GM12878 (cell line): Measurements from ENCODE around the gene SMPD3. TPM values are rescaled to one million over a fixed set of nuclear protein-coding genes. Genes with fewer than 3 reads are reported as not detected.

Source experiments
- ATAC-seq: fragments of 200-7000 bp; cut with Tn5 transposase; 3 replicates; pipeline ENCODE4 v1.9.1; 2020; ENCODE audit warnings: mild to moderate bottlenecking, moderate library complexity
- BruUV-seq: library from RNA; stranded (reverse); fragments of 400-500 nt; replicated peaks from 2 replicates; lab custom pipeline; 2021; lab: Mats Ljungman, UMichigan
- CTCF ChIA-PET: fragments of 300-600 bp; sonication (Branson Sonifier 250); formaldehyde crosslinking; extraction: SDS; loops from one replicate; lab custom pipeline; 2021; ENCODE audit warnings: inconsistent platforms; lab: Yijun Ruan, JAX
- POLR2A ChIA-PET: fragments of 350-600 bp; formaldehyde crosslinking; extraction: SDS; loops from one replicate; lab custom pipeline; 2021; ENCODE audit warnings: inconsistent platforms; lab: Charles Lee
- RAD21 ChIA-PET: fragments of 300-600 bp; sonication (Branson Sonifier 250); formaldehyde crosslinking; loops from one replicate; lab custom pipeline; 2023; ENCODE audit warnings: antibody characterized with exemption; ENCODE audit not compliant: unreplicated experiment; lab: Charles Lee
- SMC1A ChIA-PET: fragments of 300-600 bp; sonication (Branson Sonifier 250); formaldehyde crosslinking; loops from one replicate; lab custom pipeline; 2023; ENCODE audit not compliant: unreplicated experiment, uncharacterized antibody; lab: Charles Lee
- DNase-seq: peaks from one replicate; pipeline ENCODE4 v3.0.0-alpha.2; 2011; ENCODE audit warnings: low read depth, low spot score
- FAIRE-seq: peaks from 3 replicates; lab custom pipeline; 2011; peaks lifted over from hg19 to GRCh38; lab: Jason Lieb, UNC
- H2AFZ ChIP-seq: 2 replicates; pipeline ENCODE4 v1.6.0; 2011; ENCODE audit warnings: low read depth, low read length, control low read depth; ENCODE audit not compliant: control insufficient read depth
- H3K27ac ChIP-seq: 2 replicates; pipeline ENCODE4 v1.5.1; 2011; ENCODE audit warnings: control low read depth; ENCODE audit not compliant: control insufficient read depth, insufficient read depth
- H3K27me3 ChIP-seq, 2 experiments: replicated peaks in 1 of 2; 2 replicates each; pipeline versions ENCODE4 v1.6.0 to v1.6.1; 2011; ENCODE audit warnings: low read length in 1 of 2; ENCODE audit not compliant: control insufficient read depth in 2 of 2, insufficient read depth in 2 of 2
- H3K36me3 ChIP-seq, 2 experiments: 2 replicates each; pipeline ENCODE4 v1.5.1; 2011; ENCODE audit warnings: low read length in 1 of 2; ENCODE audit not compliant: control insufficient read depth in 2 of 2, insufficient read depth in 2 of 2
- H3K4me1 ChIP-seq: 2 replicates; pipeline ENCODE4 v1.6.1; 2011; ENCODE audit warnings: mild to moderate bottlenecking, low read length, moderate library complexity, mixed read lengths; ENCODE audit not compliant: control insufficient read depth, insufficient read depth
- H3K4me2 ChIP-seq: 2 replicates; pipeline ENCODE4 v1.6.0; 2011; ENCODE audit warnings: control low read depth; ENCODE audit not compliant: control insufficient read depth, insufficient read depth
- H3K4me3 ChIP-seq: fragments of 200-600 bp; sonication (generic); 2 replicates; pipeline ENCODE4 v1.5.1; 2016
- H3K79me2 ChIP-seq: 2 replicates; pipeline ENCODE4 v1.6.0; 2011; ENCODE audit warnings: low read length; ENCODE audit not compliant: control insufficient read depth, insufficient read depth
- H3K9ac ChIP-seq: 2 replicates; pipeline ENCODE4 v1.8.0; 2011; ENCODE audit warnings: low read length, control low read depth, mixed read lengths; ENCODE audit not compliant: control insufficient read depth, insufficient read depth
- H3K9me3 ChIP-seq: replicated peaks from 3 replicates; pipeline ENCODE4 v1.5.1; 2011; ENCODE audit warnings: mild to moderate bottlenecking, low read length; ENCODE audit not compliant: control insufficient read depth, insufficient read depth
- H4K20me1 ChIP-seq: 2 replicates; pipeline ENCODE4 v1.6.0; 2011; ENCODE audit not compliant: control insufficient read depth, insufficient read depth
- CHD2 ChIP-seq: IDR thresholded peaks from 2 replicates; pipeline ENCODE4 v1.6.1; 2011; ENCODE audit warnings: low read depth, low read length, improper control_type of control experiment, borderline replicate concordance
- JUND ChIP-seq: IDR thresholded peaks from 2 replicates; pipeline ENCODE4 v1.6.1; 2012; ENCODE audit warnings: low read depth, mild to moderate bottlenecking, low read length, improper control_type of control experiment, moderate library complexity
- KDM1A ChIP-seq: fragments of 200-600 bp; sonication (generic); IDR thresholded peaks from 2 replicates; pipeline ENCODE4 v1.6.1; 2016; ENCODE audit warnings: borderline replicate concordance
- MXI1 ChIP-seq: fragments of 150-350 bp; IDR thresholded peaks from 2 replicates; pipeline ENCODE4 v1.6.1; 2011; ENCODE audit warnings: low read depth, mild to moderate bottlenecking, inconsistent platforms, low read length, improper control_type of control experiment
- NFIC ChIP-seq: IDR thresholded peaks from 2 replicates; pipeline ENCODE4 v1.6.1; 2012; ENCODE audit warnings: low read depth, mild to moderate bottlenecking, inconsistent platforms, low read length, moderate library complexity
- RAD21 ChIP-seq: IDR thresholded peaks from 2 replicates; pipeline ENCODE4 v1.6.1; 2011; ENCODE audit warnings: mild to moderate bottlenecking, low read depth, low read length, moderate library complexity; ENCODE audit not compliant: insufficient read depth
- TAF1 ChIP-seq: IDR thresholded peaks from 2 replicates; pipeline ENCODE4 v1.6.1; 2011; ENCODE audit warnings: mild to moderate bottlenecking, low read depth, low read length, borderline replicate concordance
- WGBS: methylation state at CpG from one replicate; pipeline ENCODE4 v1.1.6; 2016; ENCODE audit warnings: low lambda C conversion rate; ENCODE audit not compliant: insufficient replicate concordance, insufficient coverage; ENCODE audit errors: missing lambda C conversion rate; 5-methylcytosine and 5-hydroxymethylcytosine counted together
- in situ Hi-C: fragments of 300-500 bp; cut with MboI; formaldehyde crosslinking; loops from 9 replicates; pipeline ENCODE4 v1.14.3; 2018; ENCODE audit warnings: mixed read lengths
- intact Hi-C: fragments of 100-400 bp; cut with micrococcal nuclease; formaldehyde crosslinking; loops from one replicate; pipeline ENCODE4 v1.14.2; 2022; ENCODE audit not compliant: unreplicated experiment
- polyA plus RNA-seq, 11 experiments: library from polyadenylated mRNA; depleted of rRNA in 4 of 11; unstranded in 6 of 11; stranded (reverse) in 5 of 11; fragments of >200 nt; fragmentation: Nextera tagmentation in 4 of 11; fragmentation: Illumina TruSeq in 1 of 11; extraction: Ambion mirVana in 4 of 11; extraction: Trizol in 1 of 11; gene quantifications; 1 replicate in 1 of 11; 2 replicates in 10 of 11; pipeline versions ENCODE4 v1.2.1 to v1.2.3, GENCODE V29; 2011 to 2016; ENCODE audit warnings: inconsistent platforms in 2 of 11, missing spikeins in 2 of 11, low read depth in 1 of 11
- total RNA-seq, 4 experiments: library from RNA; depleted of rRNA in 3 of 4; stranded (reverse); fragments of >200 nt in 3 of 4; fragmentation: Illumina TruSeq in 1 of 4; extraction: Trizol in 1 of 4; gene quantifications; 2 replicates each; pipeline versions ENCODE4 v1.2.1 to v1.2.3, GENCODE V29; 2013 to 2021
- TF ChIP-seq, protein P1 (sequence below): fragments of 450-650 bp; IDR thresholded peaks from 2 replicates; pipeline ENCODE4 v1.6.1; 2017; ENCODE audit warnings: mild to moderate bottlenecking, moderate library complexity
- TF ChIP-seq, protein P2 (sequence below): IDR thresholded peaks from 2 replicates; pipeline ENCODE4 v1.6.1; 2012; ENCODE audit warnings: low read depth, low read length, improper control_type of control experiment

SMPD3 gene
- total and polyA plus RNA-seq, 10 of the 15 experiments (the other 5 are each of a cell fraction or from before 2014, with no cell fraction given) = 0.04 to 2.0 (median 1.2) TPM

DNA sequence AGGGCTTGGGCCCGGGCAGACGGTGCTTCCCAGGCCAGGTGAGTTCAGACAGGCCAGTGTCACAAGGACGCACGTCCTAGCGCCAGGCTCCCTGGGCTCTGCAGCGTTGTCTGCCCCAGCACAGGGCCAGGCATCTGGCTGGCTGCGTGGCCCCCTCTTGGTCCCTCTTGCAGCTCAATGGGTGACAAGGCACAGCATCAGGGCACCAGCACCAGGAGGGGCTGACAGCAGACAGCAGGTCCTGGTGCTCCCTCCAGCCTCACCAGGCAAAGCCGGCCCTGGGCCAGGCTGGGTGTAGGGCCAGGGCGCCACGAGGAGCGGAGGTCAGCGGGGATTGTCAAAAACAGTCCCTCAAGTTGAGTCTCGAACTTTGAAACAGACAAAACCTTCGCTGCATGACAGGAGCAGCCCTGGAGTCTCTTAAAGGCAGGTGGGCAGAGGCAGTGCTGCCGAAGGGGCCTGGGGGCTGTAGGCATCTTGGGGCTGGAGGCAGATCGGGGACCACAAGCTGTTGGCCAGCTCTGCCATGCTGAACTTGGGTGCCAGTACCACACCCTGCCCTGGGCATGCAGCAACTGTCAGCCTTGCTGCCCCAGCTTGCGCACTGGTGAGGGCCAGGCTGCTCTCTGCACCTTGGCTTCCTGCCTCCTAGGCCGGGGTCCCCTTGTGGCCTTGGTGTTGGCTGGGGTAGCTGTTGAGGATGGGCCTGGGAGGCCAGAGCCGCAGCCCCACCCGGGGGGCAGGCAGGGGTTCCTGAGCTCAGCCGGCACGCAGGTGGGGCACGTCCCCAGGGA lies 88.7 kb downstream of the SMPD3 start:
- Histone ChIP-seq H3K36me3 (peaks cover 15 to 29% of the 10 kb centered on the region in 2 experiments), H4K20me1 (no peaks in the 10 kb centered on the region), H3K9ac (no peak overlapping the region), H3K9me3 (no peaks in the 10 kb centered on the region), H3K27me3 (no peaks in the 10 kb centered on the region), H3K4me1 (peaks cover 23% of the 10 kb centered on the region), H2AFZ (no peak overlapping the region), H3K4me3 (no peak overlapping the region), H3K79me2 (no peaks in the 10 kb centered on the region), H3K4me2 (no peak overlapping the region)
- no TSS peak for BruUV-seq
- 96% methylated on average over 23 of the region's 23 CpGs for WGBS
- FAIRE-seq (no peak), ATAC-seq (no peak)
- intact Hi-C loops = no loop called here
- ChIA-PET SMC1A (no interaction called here), CTCF (interaction anchor here (0.8 kb wide), 2 partner anchors 9 to 102 kb away, joined by 3 read pairs; no protein-coding TSS in a partner anchor), POLR2A (no interaction called here)
- in situ Hi-C loops = no loop called here
- no peak for TF ChIP-seq KDM1A
- TF ChIP-seq, protein P1, sequence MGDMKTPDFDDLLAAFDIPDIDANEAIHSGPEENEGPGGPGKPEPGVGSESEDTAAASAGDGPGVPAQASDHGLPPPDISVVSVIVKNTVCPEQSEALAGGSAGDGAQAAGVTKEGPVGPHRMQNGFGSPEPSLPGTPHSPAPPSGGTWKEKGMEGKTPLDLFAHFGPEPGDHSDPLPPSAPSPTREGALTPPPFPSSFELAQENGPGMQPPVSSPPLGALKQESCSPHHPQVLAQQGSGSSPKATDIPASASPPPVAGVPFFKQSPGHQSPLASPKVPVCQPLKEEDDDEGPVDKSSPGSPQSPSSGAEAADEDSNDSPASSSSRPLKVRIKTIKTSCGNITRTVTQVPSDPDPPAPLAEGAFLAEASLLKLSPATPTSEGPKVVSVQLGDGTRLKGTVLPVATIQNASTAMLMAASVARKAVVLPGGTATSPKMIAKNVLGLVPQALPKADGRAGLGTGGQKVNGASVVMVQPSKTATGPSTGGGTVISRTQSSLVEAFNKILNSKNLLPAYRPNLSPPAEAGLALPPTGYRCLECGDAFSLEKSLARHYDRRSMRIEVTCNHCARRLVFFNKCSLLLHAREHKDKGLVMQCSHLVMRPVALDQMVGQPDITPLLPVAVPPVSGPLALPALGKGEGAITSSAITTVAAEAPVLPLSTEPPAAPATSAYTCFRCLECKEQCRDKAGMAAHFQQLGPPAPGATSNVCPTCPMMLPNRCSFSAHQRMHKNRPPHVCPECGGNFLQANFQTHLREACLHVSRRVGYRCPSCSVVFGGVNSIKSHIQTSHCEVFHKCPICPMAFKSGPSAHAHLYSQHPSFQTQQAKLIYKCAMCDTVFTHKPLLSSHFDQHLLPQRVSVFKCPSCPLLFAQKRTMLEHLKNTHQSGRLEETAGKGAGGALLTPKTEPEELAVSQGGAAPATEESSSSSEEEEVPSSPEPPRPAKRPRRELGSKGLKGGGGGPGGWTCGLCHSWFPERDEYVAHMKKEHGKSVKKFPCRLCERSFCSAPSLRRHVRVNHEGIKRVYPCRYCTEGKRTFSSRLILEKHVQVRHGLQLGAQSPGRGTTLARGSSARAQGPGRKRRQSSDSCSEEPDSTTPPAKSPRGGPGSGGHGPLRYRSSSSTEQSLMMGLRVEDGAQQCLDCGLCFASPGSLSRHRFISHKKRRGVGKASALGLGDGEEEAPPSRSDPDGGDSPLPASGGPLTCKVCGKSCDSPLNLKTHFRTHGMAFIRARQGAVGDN = no peak
- TF ChIP-seq, protein P2, sequence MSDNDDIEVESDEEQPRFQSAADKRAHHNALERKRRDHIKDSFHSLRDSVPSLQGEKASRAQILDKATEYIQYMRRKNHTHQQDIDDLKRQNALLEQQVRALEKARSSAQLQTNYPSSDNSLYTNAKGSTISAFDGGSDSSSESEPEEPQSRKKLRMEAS = no peak
- no peak for TF ChIP-seq NFIC
- TF ChIP-seq RAD21 = no peak
- TF ChIP-seq CHD2 = no peak
- no peak for TF ChIP-seq MXI1
- TF ChIP-seq TAF1 = no peak
- TF ChIP-seq JUND = no peak
- TF ChIP-seq, all 136 proteins: peak for 0
- no peak for DNase-seq
- no peak overlapping the region for H3K27ac ChIP-seq
- RAD21 ChIA-PET = no interaction called here
